HG03432 (cell line): Measurements from ENCODE around the gene CDON.
"Not testable (repeated sequence)": the region's sequence is repeated elsewhere in the genome, so short reads cannot be mapped to it uniquely, and the experiment has no call there.

Experiments
- ATAC-seq: cut with Tn5 transposase; IDR thresholded peaks from one replicate; pipeline ENCODE4 v1.9.1; 2021; ENCODE audit warnings: mild to moderate bottlenecking, moderate library complexity; ENCODE audit not compliant: unreplicated experiment

The CDON gene

DNA sequence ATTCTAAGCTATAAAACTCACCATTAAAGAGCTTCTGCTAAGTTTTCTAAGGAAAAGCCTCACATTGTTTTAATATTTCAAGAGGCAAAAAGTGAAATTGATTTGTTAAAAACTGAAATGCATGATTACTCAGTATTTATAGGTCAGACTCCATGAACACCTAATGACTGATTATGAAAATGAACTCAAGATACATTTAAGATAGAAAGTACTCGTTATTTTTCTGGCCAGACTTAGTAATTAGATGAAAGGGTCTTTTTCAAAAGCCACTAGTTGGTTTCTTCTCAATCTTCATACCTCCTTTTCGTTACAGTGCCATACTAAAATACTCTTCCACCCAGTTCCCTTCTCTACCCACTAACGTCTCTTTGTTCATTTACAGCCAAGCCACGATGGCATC is 60.5 kb downstream of the CDON start:
- no peak for ATAC-seq

DNA sequence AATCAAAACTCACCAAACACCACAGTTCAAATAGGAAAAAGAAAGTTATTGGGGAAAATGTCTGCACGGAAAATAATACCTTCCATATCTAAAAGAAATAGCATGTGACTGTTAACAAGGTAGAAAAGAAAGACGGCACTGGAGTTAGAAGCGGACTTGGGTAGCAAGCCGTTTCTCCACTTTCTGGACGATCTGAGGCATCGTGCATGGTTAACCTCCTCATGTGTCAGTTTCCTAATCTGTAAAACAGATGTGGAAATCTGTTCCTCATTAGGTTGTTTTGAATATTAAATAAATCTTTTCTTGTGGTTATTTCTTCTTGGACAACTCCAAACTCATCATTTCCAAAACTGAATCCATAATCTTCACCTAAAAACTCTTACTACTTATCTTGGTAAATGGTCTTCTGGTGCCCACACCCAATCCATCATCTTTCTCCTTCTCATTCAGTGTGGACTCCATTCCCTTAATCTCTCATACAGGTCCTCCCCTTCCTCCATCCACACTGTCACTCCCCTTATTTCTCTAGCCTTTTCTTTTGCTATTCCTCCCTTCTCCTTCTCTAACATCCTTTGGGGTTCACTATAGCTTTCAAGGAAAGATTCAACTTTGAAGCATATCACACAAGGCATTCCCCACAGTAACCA is 63.3 kb downstream of the CDON start:
- no peak for ATAC-seq

DNA sequence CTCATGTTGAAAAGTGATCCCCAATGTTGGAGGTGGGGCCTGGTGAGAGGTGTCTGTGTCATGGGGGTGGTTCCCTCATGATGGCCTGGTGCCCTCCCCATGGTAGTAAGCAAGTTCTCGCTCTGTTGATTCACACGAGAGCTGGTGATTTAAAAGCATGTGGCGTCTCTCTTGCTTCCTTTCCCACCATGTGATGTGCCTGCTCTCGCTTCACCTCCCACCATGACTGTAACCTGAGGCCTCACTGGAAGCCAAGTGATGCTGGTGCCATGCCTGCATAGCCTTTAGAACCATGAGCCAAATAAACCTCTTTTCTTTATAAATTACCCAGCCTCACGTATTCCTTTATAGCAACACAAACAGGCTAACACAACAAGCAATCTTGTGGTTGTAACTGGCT is 64.4 kb downstream of the CDON start:
- no peak for ATAC-seq

DNA sequence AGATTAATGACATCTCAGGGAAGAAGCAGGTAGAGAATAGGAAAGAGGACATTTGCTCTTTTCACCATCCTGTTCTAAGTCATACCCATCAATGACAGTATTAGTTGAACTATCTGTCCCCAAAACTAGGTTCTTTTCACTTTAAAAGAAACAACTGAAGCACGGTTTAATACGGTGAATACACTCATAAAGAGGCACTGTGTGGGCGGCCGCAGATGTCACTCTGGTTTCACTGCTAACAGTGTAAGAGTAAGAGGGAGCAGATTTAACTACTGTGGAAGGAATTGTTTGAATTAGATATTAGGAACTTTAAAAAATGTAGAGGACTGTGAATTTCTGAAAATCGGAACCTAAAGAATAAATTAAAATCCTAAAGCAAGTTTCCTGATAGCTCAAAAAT is 67.4 kb downstream of the CDON start:
- ATAC-seq: peak; percentile 87

DNA sequence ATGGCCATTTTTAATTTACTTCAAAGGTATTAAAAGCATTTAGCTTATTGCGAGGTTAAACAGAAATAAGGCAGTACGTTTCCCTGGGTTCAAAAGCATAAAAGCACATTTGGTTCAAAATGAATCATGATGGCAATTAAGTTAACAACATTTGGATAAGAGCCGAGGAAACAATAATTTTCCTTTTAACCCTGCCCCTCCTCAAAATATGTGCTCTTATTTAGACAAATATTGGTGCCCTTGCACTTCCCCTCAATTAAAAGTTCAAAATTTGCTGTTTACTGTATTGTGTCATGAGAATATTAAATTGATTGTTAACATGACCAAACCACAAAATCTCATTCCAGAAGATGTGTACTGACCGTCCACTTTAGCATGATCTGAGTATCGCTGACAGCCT is 68.2 kb downstream of the CDON start:
- no peak for ATAC-seq

DNA sequence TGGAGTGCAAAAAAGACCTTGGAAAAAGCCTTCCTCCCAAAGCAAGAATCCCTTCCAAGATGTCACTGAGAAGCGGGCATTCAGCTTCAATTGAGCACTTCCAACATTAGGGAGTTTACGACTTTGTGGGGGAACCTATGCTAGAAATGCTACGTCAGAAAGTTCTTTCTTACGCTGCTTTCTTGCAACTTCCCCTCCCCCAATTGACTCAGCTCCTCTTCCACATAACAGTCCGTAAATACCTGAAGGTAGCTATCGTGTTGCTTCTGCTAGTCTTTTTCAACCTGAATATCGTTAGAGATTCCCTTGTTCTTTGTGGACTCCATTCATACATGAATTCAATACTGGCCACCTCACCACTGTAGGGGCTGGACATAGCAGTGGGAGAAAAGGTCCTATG is 69.8 kb downstream of the CDON start:
- no peak for ATAC-seq

DNA sequence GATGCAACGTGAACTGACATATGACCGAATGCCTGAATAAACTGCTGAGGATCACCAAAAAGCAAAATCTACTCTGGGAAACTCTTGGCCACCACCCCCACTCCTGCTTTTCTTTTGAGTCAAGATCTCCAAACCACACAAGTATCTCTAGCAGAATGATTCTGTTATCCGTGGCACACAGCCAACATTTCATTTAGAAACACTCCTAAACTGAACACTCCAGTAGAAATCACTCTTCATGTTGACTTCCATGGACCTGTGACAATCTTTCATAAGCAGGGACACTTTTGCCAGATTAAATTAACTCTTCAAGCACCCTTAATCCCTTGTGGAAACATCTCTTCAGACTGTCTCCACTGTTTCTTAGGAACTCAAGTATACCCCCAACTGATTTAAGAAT is 72.4 kb downstream of the CDON start:
- no peak for ATAC-seq

DNA sequence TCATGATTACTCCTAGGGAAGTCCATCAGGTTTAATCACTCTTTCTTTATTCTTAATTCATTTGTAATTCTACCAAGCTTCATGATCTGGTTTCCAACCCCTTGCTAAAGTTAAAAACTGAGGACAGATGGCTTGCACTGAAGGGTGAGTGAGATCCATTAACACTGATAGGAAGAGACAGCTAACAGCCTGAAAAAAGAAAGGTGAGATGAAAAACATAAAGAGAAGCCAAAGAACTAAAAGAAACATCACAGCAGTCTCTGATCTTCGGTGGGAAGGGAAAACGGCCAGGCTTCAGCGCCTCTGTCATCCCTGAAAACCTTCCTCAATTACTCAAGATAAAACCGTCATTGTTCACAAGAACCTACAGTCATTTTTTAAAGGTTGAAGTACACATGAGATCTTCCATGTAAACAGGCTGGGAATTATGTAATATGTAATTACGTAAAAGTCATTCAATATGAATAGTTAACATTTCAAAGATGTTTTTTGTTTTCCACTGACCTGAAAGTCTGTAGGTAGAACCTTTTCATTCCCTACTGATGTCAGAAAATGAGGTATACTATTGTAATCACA is 75.5 kb downstream of the CDON start:
- no peak for ATAC-seq

DNA sequence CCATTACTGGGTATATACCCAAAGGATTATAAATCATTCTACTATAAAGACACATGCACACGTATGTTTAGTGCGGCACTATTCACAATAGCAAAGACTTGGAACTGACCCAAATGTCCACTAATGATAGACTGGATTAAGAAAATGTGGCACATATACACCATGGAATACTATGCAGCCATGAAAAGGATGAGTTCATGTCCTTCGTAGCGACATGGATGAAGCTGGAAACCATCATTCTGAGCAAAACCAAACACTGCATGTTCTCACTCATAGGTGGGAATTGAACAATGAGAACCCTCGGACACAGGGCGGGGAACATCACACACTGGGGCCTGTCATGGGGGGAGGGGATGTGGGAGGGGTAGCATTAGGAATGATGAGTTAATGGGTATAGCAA is 76.7 kb downstream of the CDON start:
- ATAC-seq: not testable (repeated sequence)

DNA sequence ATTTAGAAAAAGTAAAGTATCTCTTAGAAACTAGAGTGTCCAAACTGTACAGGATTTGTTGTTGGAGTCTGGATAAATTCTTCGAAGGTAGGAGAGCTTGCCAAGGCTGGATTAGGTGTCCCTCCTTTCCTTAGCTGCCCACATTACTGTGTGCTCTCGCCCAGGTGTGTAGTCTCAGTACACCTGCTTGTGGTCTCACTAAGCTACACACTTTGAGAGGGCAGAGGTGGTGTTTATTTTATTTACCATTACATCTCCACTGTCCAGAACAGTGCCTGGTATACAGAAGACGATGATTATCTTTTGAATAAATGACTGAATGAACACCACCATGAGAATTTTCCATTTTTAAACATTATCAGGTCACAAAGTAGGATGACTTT is 80.3 kb downstream of the CDON start:
- no peak for ATAC-seq

DNA sequence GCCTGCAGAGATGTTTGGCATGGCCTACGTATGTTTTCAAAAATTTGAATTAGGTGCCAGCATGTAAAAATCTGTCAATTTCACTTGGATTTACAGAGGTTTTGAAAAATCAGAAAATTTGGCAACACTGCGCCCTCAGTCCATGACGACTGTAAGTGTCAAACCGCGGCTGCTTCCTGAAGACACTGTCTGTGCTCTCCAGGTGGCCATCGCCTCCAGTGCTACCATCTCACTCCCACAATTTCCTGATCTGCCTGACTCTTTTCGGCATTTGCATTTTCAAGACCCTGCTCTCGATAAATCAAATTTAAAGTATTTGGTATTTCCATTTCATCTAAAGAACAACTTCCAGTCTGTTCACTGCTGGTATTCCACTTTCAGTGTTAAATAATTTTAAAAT is 82.2 kb downstream of the CDON start:
- no peak for ATAC-seq

DNA sequence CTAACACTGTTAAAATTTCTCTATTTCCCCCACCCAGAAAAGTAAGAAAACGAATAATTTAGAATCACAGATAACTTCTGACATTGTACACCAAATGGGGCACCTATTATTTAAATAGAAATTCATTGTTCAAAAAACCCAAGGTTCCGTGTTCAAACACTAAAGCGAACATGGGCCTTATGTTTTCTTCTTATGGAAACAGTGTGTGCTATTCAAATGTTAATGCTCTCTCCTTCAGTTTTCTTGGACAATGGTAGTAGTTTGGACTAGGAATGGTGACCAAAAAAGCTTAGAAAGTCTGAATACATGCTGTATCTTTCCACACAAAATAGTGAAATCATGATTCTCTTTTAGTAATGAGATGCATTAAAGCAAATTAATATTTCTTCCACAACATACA is 83.2 kb downstream of the CDON start:
- no peak for ATAC-seq

DNA sequence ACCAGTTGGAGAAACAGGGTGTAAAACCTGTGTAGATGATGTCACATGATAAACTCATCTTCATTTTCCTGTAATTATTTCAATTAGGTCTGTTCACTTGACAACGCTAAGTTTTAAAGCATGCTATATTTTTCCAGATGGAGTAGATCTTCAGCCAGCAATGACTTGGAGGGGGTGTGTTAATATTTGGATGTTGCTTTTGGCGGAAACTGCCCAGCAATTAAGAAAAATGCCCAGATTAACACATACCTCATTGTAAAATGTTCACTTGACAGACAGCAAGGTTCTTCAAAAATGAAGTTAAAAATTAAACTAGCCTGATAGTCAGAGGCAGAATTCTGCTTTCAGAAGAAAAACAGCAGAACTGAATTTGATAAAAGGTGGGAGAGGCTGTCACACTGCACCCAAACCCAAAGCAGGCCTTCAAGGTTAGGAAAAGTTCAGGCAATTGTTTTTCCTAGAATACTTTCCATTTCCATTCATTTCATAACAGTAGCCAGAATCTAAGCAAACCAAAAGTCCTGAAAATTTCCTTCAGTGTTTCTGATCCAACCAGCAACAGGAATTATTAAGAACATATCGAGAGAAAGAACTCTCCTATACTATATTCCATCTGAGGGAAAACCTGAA is 83.8 kb downstream of the CDON start:
- no peak for ATAC-seq

DNA sequence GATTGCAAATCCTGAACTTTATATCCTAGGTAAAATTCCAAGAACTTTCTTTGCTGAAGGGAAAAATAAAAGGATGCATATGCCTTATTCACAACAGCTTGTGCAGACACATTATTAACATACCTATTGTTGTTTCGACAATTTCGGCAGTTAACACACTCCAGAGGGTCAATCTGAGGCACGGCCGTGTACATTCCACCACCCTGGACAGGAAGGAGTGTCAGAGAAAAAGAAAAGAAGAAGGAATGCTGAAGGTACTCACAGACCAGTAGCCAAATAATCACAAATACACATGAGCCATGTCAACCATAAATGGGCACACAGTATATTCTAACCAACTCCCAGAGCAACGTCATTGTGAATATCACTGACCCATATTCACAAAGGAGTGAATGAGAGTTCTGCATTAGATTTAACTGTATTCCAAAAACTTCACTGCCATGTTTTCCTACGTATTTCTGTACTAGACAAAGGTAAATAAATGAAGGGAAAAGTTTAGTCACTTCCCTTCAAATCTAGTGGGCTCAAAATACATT is 84.4 kb downstream of the CDON start:
- no peak for ATAC-seq

DNA sequence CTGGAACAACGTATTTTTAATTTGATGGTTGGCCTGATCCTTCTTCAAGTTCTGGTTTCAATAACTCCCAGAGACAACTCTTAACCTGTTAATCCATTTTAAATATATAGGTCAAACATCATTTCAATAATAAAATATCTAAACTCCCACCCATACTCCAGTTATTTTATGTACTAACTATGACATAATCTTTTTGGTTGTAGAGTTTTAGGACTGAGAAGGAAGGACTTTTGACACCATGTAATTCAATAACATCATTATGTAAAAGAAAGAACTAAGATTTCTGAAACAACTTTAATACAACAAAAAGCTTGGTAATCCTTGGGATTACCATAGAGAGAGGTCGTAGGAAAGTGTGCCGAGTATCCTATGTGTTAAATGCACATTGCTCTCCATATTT is 85.3 kb downstream of the CDON start:
- no peak for ATAC-seq

DNA sequence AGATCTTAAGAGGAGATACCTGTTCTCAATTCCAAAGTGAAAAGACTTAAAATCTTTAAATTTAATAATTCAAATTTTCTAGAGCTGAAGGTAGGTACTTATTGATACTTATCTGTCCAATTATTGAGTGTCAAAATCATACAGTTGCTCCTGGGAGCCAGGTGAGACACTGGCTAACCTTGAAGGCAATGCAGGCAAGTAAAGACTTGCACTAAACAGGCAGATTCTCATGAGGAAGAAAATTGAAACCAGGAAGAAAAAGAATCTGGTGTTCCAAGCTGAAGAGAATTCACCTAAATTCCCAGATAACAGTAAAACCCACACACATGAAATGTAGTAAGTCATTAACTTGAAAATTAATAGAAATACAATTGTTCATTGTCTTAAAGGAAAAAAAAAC is 86.5 kb downstream of the CDON start:
- no peak for ATAC-seq

DNA sequence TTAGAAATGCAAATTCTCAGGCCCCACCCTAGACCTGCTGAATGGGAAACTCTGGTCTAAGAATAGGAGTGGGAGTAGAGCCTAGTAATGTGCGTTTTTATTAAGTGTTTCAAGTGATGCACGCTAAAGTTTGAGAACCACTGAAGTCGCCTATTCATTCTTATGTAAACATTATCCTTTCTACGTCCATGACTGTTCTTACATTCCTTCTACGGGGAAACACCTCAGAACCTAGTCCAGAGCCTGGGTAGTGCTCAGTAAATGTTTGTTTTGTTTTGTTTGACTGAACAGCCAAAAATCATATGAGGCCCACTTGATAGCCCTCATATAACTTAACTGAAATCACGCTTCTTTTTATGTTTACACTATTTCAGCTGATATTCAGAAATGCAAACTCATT is 87.0 kb downstream of the CDON start:
- ATAC-seq: no peak

DNA sequence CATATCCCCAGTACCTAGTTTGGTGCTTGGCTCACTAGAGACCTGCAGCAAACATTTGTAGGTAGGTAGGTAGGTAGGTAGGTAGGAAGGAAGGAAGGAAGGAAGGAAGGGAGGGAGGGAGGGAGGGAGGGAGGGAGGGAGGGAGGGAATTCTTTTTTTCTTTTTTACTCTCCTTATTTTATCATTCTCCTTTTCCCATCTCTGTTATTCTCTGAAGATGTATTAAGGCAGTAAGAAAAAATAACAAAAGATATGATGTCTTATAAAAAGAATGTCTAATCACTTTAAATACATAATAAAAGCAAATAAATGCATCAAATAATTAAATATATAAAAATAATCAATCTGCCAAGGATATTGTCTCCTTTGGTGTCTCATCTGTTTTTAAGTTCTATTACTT is 88.4 kb downstream of the CDON start:
- ATAC-seq: no peak

DNA sequence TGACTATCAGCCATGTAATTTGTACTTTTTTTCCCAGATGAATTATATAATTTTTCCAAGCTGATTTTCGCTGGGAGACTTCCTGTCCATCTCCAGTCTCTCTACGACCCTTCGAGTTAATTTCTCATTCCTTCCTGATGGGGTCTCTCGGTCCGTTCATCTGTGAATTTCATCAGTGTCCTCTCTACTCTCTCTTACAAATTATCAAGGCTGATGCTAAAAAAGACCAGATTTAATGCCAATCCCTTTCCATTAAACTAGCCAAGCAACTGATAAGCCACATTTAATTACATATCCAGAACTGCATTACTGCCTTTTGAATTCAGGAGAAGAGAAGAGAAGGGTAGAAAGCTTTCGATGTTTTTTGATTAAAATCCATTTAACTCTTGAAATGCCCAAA is 91.0 kb downstream of the CDON start:
- no peak for ATAC-seq

DNA sequence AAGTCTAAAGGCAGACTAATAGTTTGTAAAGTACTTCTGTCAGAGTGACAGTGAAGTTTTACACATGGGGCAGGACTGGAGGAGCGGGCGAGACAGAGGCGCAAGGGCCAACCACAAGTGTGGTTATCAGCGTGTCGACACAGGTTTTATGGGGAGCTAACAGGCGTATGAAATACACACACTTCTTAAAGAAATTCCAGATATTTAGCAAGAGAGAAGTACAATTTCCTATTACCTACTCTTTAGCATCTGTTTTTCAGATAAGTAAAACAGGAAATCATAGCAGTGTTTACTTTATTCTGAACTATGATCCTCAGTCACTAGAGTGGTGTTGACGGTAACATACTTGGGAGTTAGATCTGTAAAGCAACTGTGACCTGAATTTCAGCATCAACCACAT is 94.3 kb downstream of the CDON start:
- ATAC-seq: no peak

DNA sequence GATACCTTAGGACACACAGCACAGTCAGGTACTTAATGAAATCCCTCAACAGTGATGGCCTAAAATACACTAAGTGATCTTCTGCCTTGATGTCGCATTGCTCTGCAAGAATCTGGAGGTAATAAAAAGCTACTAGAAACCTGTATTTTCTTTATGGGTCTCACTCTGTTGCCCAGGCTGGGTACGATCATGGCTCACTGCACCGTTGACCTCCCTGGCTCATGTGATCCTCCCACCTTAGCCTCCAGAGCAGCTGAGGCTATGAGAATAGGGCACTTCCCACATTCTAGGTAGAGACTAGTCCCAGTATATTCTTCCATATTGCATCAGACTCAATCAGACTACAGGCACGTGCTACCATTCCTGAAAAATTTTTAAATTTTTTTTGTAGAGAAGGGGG is 95.2 kb downstream of the CDON start:
- ATAC-seq: no peak

DNA sequence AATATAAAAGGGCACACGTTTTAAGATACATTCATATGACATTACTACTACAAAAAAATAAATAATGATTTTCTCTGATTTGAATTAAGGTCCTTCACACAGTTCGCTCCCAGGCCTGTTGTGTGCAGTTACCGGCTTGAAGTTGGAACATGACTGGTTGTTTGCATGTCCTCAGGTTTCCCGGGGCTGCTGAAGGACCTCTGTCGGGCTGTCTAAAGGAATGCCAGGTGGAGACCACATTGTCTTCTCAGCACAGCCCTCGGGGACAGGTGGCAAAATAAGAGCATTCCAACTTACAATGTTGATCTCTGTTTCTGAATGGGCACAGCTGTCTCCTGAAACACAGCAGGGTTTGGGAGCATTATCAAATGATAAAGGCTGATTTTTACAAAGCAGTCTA is 101.9 kb downstream of the CDON start:
- ATAC-seq: no peak

DNA sequence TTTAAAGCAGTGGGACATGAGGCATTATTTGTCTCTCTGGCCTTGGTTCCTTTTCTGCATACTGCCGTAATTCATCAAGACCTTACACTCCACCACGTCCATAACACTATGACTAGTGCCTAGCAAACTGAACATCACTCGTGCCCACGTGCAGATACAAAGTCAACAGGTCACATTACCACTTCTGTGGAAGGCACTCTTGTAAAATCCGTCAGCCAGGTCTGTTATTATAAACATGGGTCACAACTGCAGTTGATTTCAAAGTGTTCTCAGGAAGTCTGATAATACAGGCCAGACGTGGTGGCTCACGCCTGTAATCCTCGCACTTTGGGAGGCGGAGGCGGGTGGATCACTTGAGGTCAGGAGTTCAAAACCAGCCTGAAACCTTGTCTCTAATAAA is 102.7 kb downstream of the CDON start:
- no peak for ATAC-seq
